Karpas-422 (cell line): ENCODE results near the gene COL5A1. TPM values are rescaled to one million over a fixed set of nuclear protein-coding genes. Genes with fewer than 3 reads are reported as not detected.

Experiments
- DNase-seq: peaks from one replicate; pipeline ENCODE4 v3.0.0-alpha.2; 2015
- H2AFZ ChIP-seq: fragments of 200-600 bp; sonication (generic); 2 replicates; pipeline ENCODE4 v1.6.1; 2014; ENCODE audit warnings: antibody characterized with exemption, low read length, mixed read lengths
- H3K27ac ChIP-seq: fragments of 200-600 bp; sonication (generic); 2 replicates; pipeline ENCODE4 v1.5.1; 2014; ENCODE audit warnings: mild to moderate bottlenecking, low read length, moderate library complexity
- H3K27me3 ChIP-seq: fragments of 200-600 bp; sonication (generic); 2 replicates; pipeline ENCODE4 v1.6.1; 2014; ENCODE audit warnings: low read length, mixed read lengths
- H3K36me3 ChIP-seq: fragments of 200-600 bp; sonication (generic); 2 replicates; pipeline ENCODE4 v1.6.1; 2014; ENCODE audit warnings: low read length, mixed read lengths; ENCODE audit not compliant: insufficient read depth
- H3K4me1 ChIP-seq: fragments of 200-600 bp; sonication (generic); 2 replicates; pipeline ENCODE4 v1.6.1; 2014; ENCODE audit warnings: mild to moderate bottlenecking, low read length, mixed read lengths
- H3K4me2 ChIP-seq: fragments of 200-600 bp; sonication (generic); 2 replicates; pipeline ENCODE4 v1.6.1; 2014; ENCODE audit warnings: low read length, low read depth, mild to moderate bottlenecking; ENCODE audit not compliant: poor library complexity, severe bottlenecking
- H3K4me3 ChIP-seq: fragments of 200-600 bp; sonication (generic); 2 replicates; pipeline ENCODE4 v1.5.1; 2014; ENCODE audit warnings: mild to moderate bottlenecking, antibody characterized with exemption, low read length, mixed read lengths
- H3K79me2 ChIP-seq: fragments of 200-600 bp; sonication (generic); 2 replicates; pipeline ENCODE4 v1.6.1; 2014; ENCODE audit warnings: mild to moderate bottlenecking, low read length, mixed read lengths
- H3K9ac ChIP-seq: fragments of 200-600 bp; sonication (generic); 2 replicates; pipeline ENCODE4 v1.6.0; 2014; ENCODE audit warnings: low read length
- H3K9me2 ChIP-seq: fragments of 200-600 bp; sonication (generic), shearing (Covaris generic); replicated peaks from 2 replicates; pipeline ENCODE4 v1.6.0; 2014; ENCODE audit warnings: mild to moderate bottlenecking, low read length, moderate library complexity; ENCODE audit not compliant: insufficient read depth
- H3K9me3 ChIP-seq: fragments of 300-700, 200-600 bp; sonication (generic); 2 replicates; pipeline ENCODE4 v1.6.1; 2014; ENCODE audit warnings: low read length, mixed read lengths
- H4K20me1 ChIP-seq: fragments of 200-600 bp; sonication (generic); 2 replicates; pipeline ENCODE4 v1.6.1; 2014; ENCODE audit warnings: mild to moderate bottlenecking, antibody characterized with exemption, low read length, low read depth; ENCODE audit not compliant: insufficient read depth
- total RNA-seq: library from RNA; depleted of rRNA; stranded (reverse); fragments of >200 nt; shearing (Covaris generic); gene quantifications from 2 replicates; pipeline ENCODE4 v1.2.3, GENCODE V29; 2014; ENCODE audit warnings: low replicate concordance

Gene COL5A1
- total RNA-seq, 1 experiment from 2014 or later = not detected

GRCh38 chr9:134621558-134622110, 20.0 kb upstream of the COL5A1 start:
- H3K4me3 ChIP-seq = no peak overlapping the region
- no peaks in the 10 kb centered on the region for H4K20me1 ChIP-seq
- DNase-seq = no peak
- H3K27me3 ChIP-seq = no peaks in the 10 kb centered on the region
- no peaks in the 10 kb centered on the region for H3K79me2 ChIP-seq
- no peaks in the 10 kb centered on the region for H3K9me2 ChIP-seq
- no peak overlapping the region for H3K9ac ChIP-seq
- H3K4me1 ChIP-seq = no peaks in the 10 kb centered on the region
- H2AFZ ChIP-seq = no peak overlapping the region
- no peaks in the 10 kb centered on the region for H3K9me3 ChIP-seq
- no peak overlapping the region for H3K27ac ChIP-seq
- no peak overlapping the region for H3K4me2 ChIP-seq
- no peaks in the 10 kb centered on the region for H3K36me3 ChIP-seq

DNA sequence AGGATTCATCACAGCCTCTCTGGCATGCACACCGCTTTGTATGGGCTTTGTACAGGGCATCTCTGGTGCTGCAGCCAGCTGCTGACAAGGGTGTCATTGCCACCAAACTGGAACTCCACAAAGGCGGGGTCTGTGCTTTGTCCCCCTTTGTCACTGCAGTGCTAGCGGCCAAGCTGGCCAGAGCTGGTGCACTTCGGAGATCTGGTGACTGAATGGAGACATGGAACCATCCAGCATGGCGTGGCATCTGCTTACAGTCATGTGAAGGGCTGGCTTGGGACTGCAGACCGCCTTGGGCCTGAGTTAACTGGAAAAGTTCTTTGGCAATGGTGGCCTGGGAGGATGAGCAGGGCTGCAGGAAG, 18.7 kb upstream of the COL5A1 start:
- Histone ChIP-seq H3K4me3 (no peak overlapping the region), H3K79me2 (no peaks in the 10 kb centered on the region), H3K9ac (no peak overlapping the region), H3K27ac (no peak overlapping the region), H3K4me2 (no peak overlapping the region), H3K9me2 (no peaks in the 10 kb centered on the region), H4K20me1 (no peaks in the 10 kb centered on the region), H3K9me3 (no peaks in the 10 kb centered on the region), H3K36me3 (no peaks in the 10 kb centered on the region), H3K27me3 (no peaks in the 10 kb centered on the region), H2AFZ (no peak overlapping the region), H3K4me1 (no peaks in the 10 kb centered on the region)
- DNase-seq = no peak

DNA sequence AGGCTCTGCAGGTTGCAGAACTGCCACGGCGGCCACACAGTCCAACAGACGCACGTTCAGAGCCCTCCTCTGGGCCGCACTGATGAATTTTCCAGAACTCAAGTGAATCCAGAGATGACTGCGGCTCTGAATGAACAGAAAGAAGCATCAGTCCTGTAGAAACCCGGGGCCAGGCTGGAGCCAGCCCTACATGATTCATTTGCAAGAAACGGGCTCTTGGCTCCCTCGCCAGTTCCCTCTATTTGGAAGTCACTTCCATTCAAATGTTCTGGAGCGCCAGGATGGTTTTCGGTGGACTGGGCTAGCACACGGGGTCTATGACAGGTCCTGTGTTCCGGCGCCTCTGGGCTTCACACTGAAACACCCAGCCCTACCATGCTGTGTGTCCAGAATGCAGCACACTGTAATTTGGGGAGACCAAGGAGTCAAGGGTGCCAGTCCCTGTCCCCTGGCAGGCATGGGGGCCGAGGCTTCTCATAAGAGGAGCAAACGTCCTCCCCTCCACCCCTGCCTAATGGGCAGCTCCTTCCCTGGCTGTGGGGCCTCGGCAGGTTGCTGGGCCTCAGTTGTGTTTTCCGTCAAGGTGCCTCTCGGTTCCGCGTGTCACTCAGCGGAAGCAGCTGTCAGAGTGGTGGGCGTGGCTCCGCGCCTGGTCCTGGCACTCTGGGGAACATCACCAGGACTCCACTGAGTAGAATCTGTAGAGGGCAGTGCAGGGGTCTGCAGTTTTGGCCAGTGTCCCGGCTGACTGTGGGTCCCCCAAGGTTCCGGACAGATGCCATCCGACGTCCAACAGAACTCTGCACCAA, 18.1 kb upstream of the COL5A1 start:
- Histone ChIP-seq H3K4me3 (no peak overlapping the region), H3K27ac (no peak overlapping the region), H3K9me3 (no peaks in the 10 kb centered on the region), H3K79me2 (no peaks in the 10 kb centered on the region), H3K4me1 (no peaks in the 10 kb centered on the region), H3K36me3 (no peaks in the 10 kb centered on the region), H2AFZ (no peak overlapping the region), H3K9me2 (no peaks in the 10 kb centered on the region), H3K27me3 (no peaks in the 10 kb centered on the region), H4K20me1 (no peaks in the 10 kb centered on the region), H3K9ac (no peak overlapping the region), H3K4me2 (no peak overlapping the region)
- DNase-seq = no peak

DNA sequence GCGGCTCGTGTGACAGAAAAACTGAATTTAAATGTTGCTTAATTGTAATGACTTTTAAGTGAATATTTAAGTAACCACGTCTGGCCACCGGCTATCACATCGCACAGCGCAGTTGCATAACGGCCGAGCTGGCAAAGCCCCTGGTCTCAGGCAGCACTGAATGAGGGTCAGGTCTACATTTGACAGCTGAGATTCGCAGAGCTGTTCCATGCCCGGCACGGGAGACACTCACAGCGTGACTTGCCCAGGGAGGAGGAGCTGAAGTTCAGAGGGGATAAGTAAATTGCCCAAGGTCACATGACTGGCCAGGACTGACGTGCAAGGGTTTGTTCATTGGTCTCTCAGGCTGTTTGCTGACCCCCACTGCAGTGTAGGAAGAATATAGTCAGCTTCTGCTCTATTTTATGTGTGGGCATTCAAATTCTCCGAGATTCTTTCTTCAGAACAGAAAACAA, 17.4 kb upstream of the COL5A1 start:
- Histone ChIP-seq H2AFZ (no peak overlapping the region), H3K9ac (no peak overlapping the region), H4K20me1 (no peaks in the 10 kb centered on the region), H3K36me3 (no peaks in the 10 kb centered on the region), H3K27ac (no peak overlapping the region), H3K4me2 (no peak overlapping the region), H3K79me2 (no peaks in the 10 kb centered on the region), H3K4me3 (no peak overlapping the region), H3K9me3 (no peaks in the 10 kb centered on the region), H3K27me3 (no peaks in the 10 kb centered on the region), H3K9me2 (no peaks in the 10 kb centered on the region), H3K4me1 (no peaks in the 10 kb centered on the region)
- DNase-seq = no peak

DNA sequence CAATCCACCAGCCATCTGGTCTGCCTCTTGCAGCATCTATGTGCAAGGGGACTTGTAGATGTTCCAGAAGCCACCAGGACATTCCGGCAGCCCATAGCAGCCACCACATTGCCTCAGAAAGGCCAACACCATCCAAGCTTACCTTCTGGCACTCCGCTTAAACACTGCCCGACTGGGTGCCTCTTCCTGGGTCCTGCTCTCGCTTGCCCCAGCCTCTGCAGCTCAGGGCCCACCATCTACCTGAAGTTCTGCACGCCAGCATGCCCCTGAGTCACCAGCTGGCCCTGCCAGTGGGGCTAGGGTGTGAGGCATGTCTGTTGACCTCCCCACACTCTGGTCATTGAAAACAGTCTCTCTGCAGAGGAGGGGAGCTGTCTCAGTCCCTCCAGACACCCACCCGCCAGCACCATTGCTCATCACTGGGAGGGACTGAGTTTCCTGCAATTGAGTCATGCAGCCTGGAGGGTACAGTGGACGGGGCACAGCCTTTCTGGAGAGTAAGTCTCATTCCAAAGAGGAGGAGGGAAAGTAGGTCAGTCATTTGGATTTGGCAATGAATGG, 16.9 kb upstream of the COL5A1 start:
- Histone ChIP-seq H3K27ac (no peak overlapping the region), H3K9me2 (no peaks in the 10 kb centered on the region), H3K9me3 (no peaks in the 10 kb centered on the region), H4K20me1 (no peaks in the 10 kb centered on the region), H3K36me3 (no peaks in the 10 kb centered on the region), H3K4me3 (no peak overlapping the region), H3K79me2 (no peaks in the 10 kb centered on the region), H3K4me2 (no peak overlapping the region), H3K9ac (no peak overlapping the region), H3K27me3 (no peaks in the 10 kb centered on the region), H2AFZ (no peak overlapping the region), H3K4me1 (no peaks in the 10 kb centered on the region)
- DNase-seq = no peak

- Histone ChIP-seq H2AFZ (no peak overlapping the region), H3K79me2 (no peaks in the 10 kb centered on the region), H3K27me3 (no peaks in the 10 kb centered on the region), H3K9ac (no peak overlapping the region), H3K27ac (no peak overlapping the region), H3K4me3 (no peak overlapping the region), H3K36me3 (no peaks in the 10 kb centered on the region), H3K4me1 (no peaks in the 10 kb centered on the region), H3K4me2 (no peak overlapping the region), H3K9me2 (no peaks in the 10 kb centered on the region), H3K9me3 (no peaks in the 10 kb centered on the region), H4K20me1 (no peaks in the 10 kb centered on the region)
- DNase-seq = no peak
Measured at GRCh38 chr9:134625361-134626068, 16.1 kb upstream of the COL5A1 start.

- Histone ChIP-seq H3K9me3 (no peaks in the 10 kb centered on the region), H3K9me2 (no peaks in the 10 kb centered on the region), H3K79me2 (no peaks in the 10 kb centered on the region), H3K9ac (no peak overlapping the region), H3K36me3 (no peaks in the 10 kb centered on the region), H3K4me2 (no peak overlapping the region), H4K20me1 (no peaks in the 10 kb centered on the region), H2AFZ (no peak overlapping the region), H3K4me3 (no peak overlapping the region), H3K4me1 (no peaks in the 10 kb centered on the region), H3K27me3 (no peaks in the 10 kb centered on the region), H3K27ac (no peak overlapping the region)
- no peak for DNase-seq
Measured at GRCh38 chr9:134626069-134626423, 15.6 kb upstream of the COL5A1 start.
